ENCODE measurements around the gene WDFY2.

The WDFY2 gene

GRCh38 chr13:51626749-51627148 is 42.5 kb downstream of the WDFY2 start:
- H3K9ac ChIP-seq (ENCODE audit: low read depth, low read length, poor library complexity) = no peak overlapping the region
- H3K27ac ChIP-seq (replicated peaks; ENCODE audit: low read length) = no peak overlapping the region
- no peaks in the 10 kb centered on the region for H3K36me3 ChIP-seq (replicated peaks in 1 of 2; ENCODE audit: control insufficient read depth in 2 of 2, insufficient read depth in 2 of 2, low read length in 2 of 2)
- H4K8ac ChIP-seq (ENCODE audit: low read depth, low read length) = peak overlapping the region; percentile 29
- peaks cover 6% of the 10 kb centered on the region for H3K79me1 ChIP-seq (ENCODE audit: low read depth, low read length)
- H2BK5ac ChIP-seq (ENCODE audit: low read length) = no peak overlapping the region
- H2BK15ac ChIP-seq (ENCODE audit: low read length) = peak overlapping the region; percentile 64
- H2AK5ac ChIP-seq (ENCODE audit: low read depth, low read length) = no peak overlapping the region
- WGBS, 2 donors (ENCODE audit: extremely low coverage in 2 of 2, insufficient read length in 2 of 2, insufficient replicate concordance in 1 of 2) = no CpG with 5 or more reads among the region's 3 CpGs
- no peak overlapping the region for H4K91ac ChIP-seq (ENCODE audit: low read depth, low read length, poor library complexity)
- peak overlapping the region in 1 of 2 donors; percentile 25 for H3K4me3 ChIP-seq (ENCODE audit: low read length in 2 of 2)
- no peak overlapping the region for H2BK120ac ChIP-seq (ENCODE audit: low read depth, low read length)
- peak overlapping the region; percentile 87 for H3K23ac ChIP-seq (ENCODE audit: low read depth, low read length, poor library complexity)
- no peak overlapping the region for H3K4ac ChIP-seq (ENCODE audit: low read length)
- no peaks in the 10 kb centered on the region for H3K9me3 ChIP-seq (replicated peaks in 1 of 2; ENCODE audit: control insufficient read depth in 2 of 2, insufficient read depth in 1 of 2, low read depth in 1 of 2, low read length in 2 of 2)
- peak overlapping the region; percentile 78 for H3K18ac ChIP-seq (ENCODE audit: low read length)
- H2AFZ ChIP-seq (ENCODE audit: low read length) = no peak overlapping the region
- peaks cover 0 to 3% of the 10 kb centered on the region in 2 donors for H3K4me1 ChIP-seq (ENCODE audit: control insufficient read depth in 2 of 2, insufficient read depth in 1 of 2, low read depth in 1 of 2, low read length in 2 of 2)
- H3K14ac ChIP-seq (ENCODE audit: low read length) = peak overlapping the region; percentile 2
- no peaks in the 10 kb centered on the region for H3K27me3 ChIP-seq (ENCODE audit: control insufficient read depth in 3 of 3, insufficient read depth in 3 of 3, low read depth in 1 of 3, low read length in 3 of 3)
- H3K4me2 ChIP-seq (ENCODE audit: insufficient read depth, low read length, poor library complexity, severe bottlenecking) = no peak overlapping the region
- peak overlapping the region; percentile 90 for H2BK12ac ChIP-seq (ENCODE audit: low read length)
- DNase-seq (ENCODE audit: low spot score) = no peak

GRCh38 chr13:51628059-51628852 is 44.0 kb downstream of the WDFY2 start:
- DNase-seq (ENCODE audit: low spot score) = no peak
- H2BK12ac ChIP-seq (ENCODE audit: low read length) = peak overlapping the region; percentile 31
- peak overlapping the region; percentile 44 for H3K23ac ChIP-seq (ENCODE audit: low read depth, low read length, poor library complexity)
- no peaks in the 10 kb centered on the region for H3K27me3 ChIP-seq (ENCODE audit: control insufficient read depth in 3 of 3, insufficient read depth in 3 of 3, low read depth in 1 of 3, low read length in 3 of 3)
- no peaks in the 10 kb centered on the region for H3K9me3 ChIP-seq (replicated peaks in 1 of 2; ENCODE audit: control insufficient read depth in 2 of 2, insufficient read depth in 1 of 2, low read depth in 1 of 2, low read length in 2 of 2)
- H2BK15ac ChIP-seq (ENCODE audit: low read length) = peak overlapping the region; percentile 27
- no peak overlapping the region for H3K27ac ChIP-seq (replicated peaks; ENCODE audit: low read length)
- H3K18ac ChIP-seq (ENCODE audit: low read length) = peak overlapping the region; percentile 91
- peaks cover 6% of the 10 kb centered on the region for H3K79me1 ChIP-seq (ENCODE audit: low read depth, low read length)
- peak overlapping the region; percentile 93 for H4K8ac ChIP-seq (ENCODE audit: low read depth, low read length)
- H3K14ac ChIP-seq (ENCODE audit: low read length) = peak overlapping the region; percentile 12
- no CpG with 5 or more reads among the region's 21 CpGs for WGBS, 2 donors (ENCODE audit: extremely low coverage in 2 of 2, insufficient read length in 2 of 2, insufficient replicate concordance in 1 of 2)
- H2AFZ ChIP-seq (ENCODE audit: low read length) = no peak overlapping the region
- no peak overlapping the region for H2BK120ac ChIP-seq (ENCODE audit: low read depth, low read length)
- no peaks in the 10 kb centered on the region for H3K36me3 ChIP-seq (replicated peaks in 1 of 2; ENCODE audit: control insufficient read depth in 2 of 2, insufficient read depth in 2 of 2, low read length in 2 of 2)
- H2AK5ac ChIP-seq (ENCODE audit: low read depth, low read length) = peak overlapping the region; percentile 53
- H3K4me2 ChIP-seq (ENCODE audit: insufficient read depth, low read length, poor library complexity, severe bottlenecking) = no peak overlapping the region
- peak overlapping the region; percentile 84 for H3K4ac ChIP-seq (ENCODE audit: low read length)
- no peak overlapping the region for H3K4me3 ChIP-seq (ENCODE audit: low read length in 2 of 2)
- H2BK5ac ChIP-seq (ENCODE audit: low read length) = peak overlapping the region; percentile 66
- peaks cover 3 to 5% of the 10 kb centered on the region in 2 donors for H3K4me1 ChIP-seq (ENCODE audit: control insufficient read depth in 2 of 2, insufficient read depth in 1 of 2, low read depth in 1 of 2, low read length in 2 of 2)
- no peak overlapping the region for H3K9ac ChIP-seq (ENCODE audit: low read depth, low read length, poor library complexity)
- peak overlapping the region; percentile 65 for H4K91ac ChIP-seq (ENCODE audit: low read depth, low read length, poor library complexity)

- Histone ChIP-seq H3K27ac (replicated peaks; ENCODE audit: low read length) (no peak overlapping the region), H2BK120ac (ENCODE audit: low read depth, low read length) (no peak overlapping the region), H3K4me3 (ENCODE audit: low read length in 2 of 2) (no peak overlapping the region), H3K18ac (ENCODE audit: low read length) (no peak overlapping the region), H3K36me3 (replicated peaks in 1 of 2; ENCODE audit: control insufficient read depth in 2 of 2, insufficient read depth in 2 of 2, low read length in 2 of 2) (no peaks in the 10 kb centered on the region), H4K8ac (ENCODE audit: low read depth, low read length) (no peak overlapping the region), H3K27me3 (ENCODE audit: control insufficient read depth in 3 of 3, insufficient read depth in 3 of 3, low read depth in 1 of 3, low read length in 3 of 3) (no peaks in the 10 kb centered on the region), H2BK12ac (ENCODE audit: low read length) (no peak overlapping the region), H3K23ac (ENCODE audit: low read depth, low read length, poor library complexity) (no peak overlapping the region), H3K14ac (ENCODE audit: low read length) (no peak overlapping the region), H2BK15ac (ENCODE audit: low read length) (no peak overlapping the region), H2AK5ac (ENCODE audit: low read depth, low read length) (no peak overlapping the region), H2AFZ (ENCODE audit: low read length) (no peak overlapping the region), H3K9ac (ENCODE audit: low read depth, low read length, poor library complexity) (no peak overlapping the region), H3K4me2 (ENCODE audit: insufficient read depth, low read length, poor library complexity, severe bottlenecking) (no peak overlapping the region), H4K91ac (ENCODE audit: low read depth, low read length, poor library complexity) (no peak overlapping the region), H3K79me1 (ENCODE audit: low read depth, low read length) (peaks cover 6% of the 10 kb centered on the region), H3K4ac (ENCODE audit: low read length) (no peak overlapping the region), H2BK5ac (ENCODE audit: low read length) (no peak overlapping the region), H3K4me1 (ENCODE audit: control insufficient read depth in 2 of 2, insufficient read depth in 1 of 2, low read depth in 1 of 2, low read length in 2 of 2) (peaks cover 7 to 8% of the 10 kb centered on the region in 2 donors), H3K9me3 (replicated peaks in 1 of 2; ENCODE audit: control insufficient read depth in 2 of 2, insufficient read depth in 1 of 2, low read depth in 1 of 2, low read length in 2 of 2) (no peaks in the 10 kb centered on the region)
- WGBS, 2 donors (ENCODE audit: extremely low coverage in 2 of 2, insufficient read length in 2 of 2, insufficient replicate concordance in 1 of 2) = no CpG with 5 or more reads among the region's 2 CpGs
- DNase-seq (ENCODE audit: low spot score) = no peak
Measured at GRCh38 chr13:51629491-51630287, 45.4 kb downstream of the WDFY2 start.

GRCh38 chr13:51630288-51630615 is 46.0 kb downstream of the WDFY2 start:
- Histone ChIP-seq H3K79me1 (ENCODE audit: low read depth, low read length) (peaks cover 6% of the 10 kb centered on the region), H3K27ac (replicated peaks; ENCODE audit: low read length) (no peak overlapping the region), H3K23ac (ENCODE audit: low read depth, low read length, poor library complexity) (no peak overlapping the region), H3K4me2 (ENCODE audit: insufficient read depth, low read length, poor library complexity, severe bottlenecking) (no peak overlapping the region), H3K4me3 (ENCODE audit: low read length in 2 of 2) (no peak overlapping the region), H4K91ac (ENCODE audit: low read depth, low read length, poor library complexity) (no peak overlapping the region), H2BK15ac (ENCODE audit: low read length) (no peak overlapping the region), H3K18ac (ENCODE audit: low read length) (no peak overlapping the region), H2AK5ac (ENCODE audit: low read depth, low read length) (no peak overlapping the region), H2BK12ac (ENCODE audit: low read length) (no peak overlapping the region), H2BK120ac (ENCODE audit: low read depth, low read length) (no peak overlapping the region), H3K14ac (ENCODE audit: low read length) (no peak overlapping the region), H3K4ac (ENCODE audit: low read length) (no peak overlapping the region), H3K9ac (ENCODE audit: low read depth, low read length, poor library complexity) (no peak overlapping the region), H2AFZ (ENCODE audit: low read length) (no peak overlapping the region), H4K8ac (ENCODE audit: low read depth, low read length) (no peak overlapping the region), H2BK5ac (ENCODE audit: low read length) (no peak overlapping the region), H3K36me3 (replicated peaks in 1 of 2; ENCODE audit: control insufficient read depth in 2 of 2, insufficient read depth in 2 of 2, low read length in 2 of 2) (no peaks in the 10 kb centered on the region), H3K4me1 (ENCODE audit: control insufficient read depth in 2 of 2, insufficient read depth in 1 of 2, low read depth in 1 of 2, low read length in 2 of 2) (peaks cover 8 to 9% of the 10 kb centered on the region in 2 donors), H3K27me3 (ENCODE audit: control insufficient read depth in 3 of 3, insufficient read depth in 3 of 3, low read depth in 1 of 3, low read length in 3 of 3) (no peaks in the 10 kb centered on the region), H3K9me3 (replicated peaks in 1 of 2; ENCODE audit: control insufficient read depth in 2 of 2, insufficient read depth in 1 of 2, low read depth in 1 of 2, low read length in 2 of 2) (no peaks in the 10 kb centered on the region)
- no peak for DNase-seq (ENCODE audit: low spot score)
- no CpG with 5 or more reads among the region's 2 CpGs for WGBS, 2 donors (ENCODE audit: extremely low coverage in 2 of 2, insufficient read length in 2 of 2, insufficient replicate concordance in 1 of 2)
